Measurements from ENCODE around the gene CLN3.
"Not testable (repeated sequence)": the region's sequence is repeated elsewhere in the genome, so short reads cannot be mapped to it uniquely, and the experiment has no call there.

Gene CLN3

DNA sequence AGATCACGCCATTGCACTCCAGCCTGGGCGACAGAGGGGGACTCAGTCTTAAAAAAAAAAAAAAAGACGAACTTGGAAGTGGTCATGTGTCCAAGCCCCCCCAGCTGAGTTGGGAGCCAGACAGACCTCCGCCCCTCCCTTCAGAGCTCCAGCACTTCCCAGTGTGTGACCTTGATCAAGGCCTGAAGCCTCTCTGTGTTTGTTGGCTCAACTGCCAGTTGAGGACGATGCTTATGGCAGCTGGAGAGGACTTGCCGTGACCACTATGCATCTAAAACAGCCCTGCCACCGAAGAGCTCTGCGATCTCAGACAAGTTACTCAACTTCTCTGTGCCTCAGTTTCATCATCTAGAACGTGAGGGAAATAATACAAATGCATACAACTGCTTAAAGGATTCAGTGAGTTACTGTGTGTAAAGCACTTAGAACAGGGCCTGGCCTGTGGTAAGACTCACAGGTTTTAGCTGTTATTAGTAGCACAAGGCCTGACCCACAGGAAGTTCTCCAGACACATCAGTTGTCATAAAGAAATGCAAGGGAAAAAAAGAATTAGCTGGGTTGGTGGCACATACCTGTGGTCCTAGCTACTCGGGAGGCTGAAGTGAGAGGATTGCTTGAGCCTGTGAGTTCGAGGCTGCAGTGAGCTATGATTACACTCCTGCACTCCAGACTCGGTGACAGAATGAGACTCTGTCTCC is 21.8 kb upstream of the CLN3 start:
- no peak for DNase-seq

DNA sequence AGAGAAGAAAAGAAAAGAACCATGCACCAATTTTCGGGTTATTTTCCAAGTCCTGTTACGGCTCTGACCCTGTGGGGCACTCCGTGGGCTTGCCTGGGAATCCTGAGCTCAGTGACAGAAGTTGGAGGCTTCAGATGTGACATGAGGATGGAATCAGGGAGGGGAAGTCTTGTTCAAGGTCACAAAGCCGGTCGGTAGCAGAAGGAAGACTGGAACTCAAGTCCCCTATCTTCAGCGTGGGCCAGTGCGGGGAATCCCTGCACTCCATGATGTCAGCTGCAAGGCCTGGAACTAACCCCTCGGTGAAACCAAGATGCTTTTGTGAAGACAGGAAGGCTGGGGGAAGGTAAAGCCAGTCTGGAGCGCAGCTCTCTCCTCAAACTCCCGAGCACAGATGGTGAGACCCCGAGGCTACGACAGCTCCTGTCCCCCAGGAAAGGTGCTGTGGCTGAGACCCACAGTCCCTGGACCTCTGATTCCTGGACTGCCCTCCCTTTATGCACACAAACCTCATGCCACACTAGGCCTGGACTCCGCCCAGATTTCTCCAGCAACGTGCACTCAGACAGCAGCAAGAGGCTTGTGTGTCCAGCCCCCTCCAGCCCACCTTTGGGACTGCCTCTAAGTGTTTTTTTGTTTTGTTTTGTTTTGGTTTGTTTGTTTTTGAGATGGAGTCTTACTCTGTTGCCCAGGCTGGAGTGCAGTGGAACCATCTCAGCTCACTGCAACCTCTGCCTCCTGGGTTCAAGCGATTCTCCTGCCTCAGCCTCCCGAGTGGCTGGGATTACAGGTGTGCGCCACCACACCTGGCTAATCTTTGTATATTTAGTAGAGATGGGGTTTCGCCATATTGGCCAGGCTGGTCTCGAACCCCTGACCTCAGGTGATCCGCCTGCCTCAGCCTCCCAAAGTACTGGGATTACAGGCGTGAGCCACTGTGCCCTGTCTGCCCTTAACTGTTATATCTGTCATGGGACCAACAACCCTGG is 20.2 kb upstream of the CLN3 start:
- DNase-seq: no peak

DNA sequence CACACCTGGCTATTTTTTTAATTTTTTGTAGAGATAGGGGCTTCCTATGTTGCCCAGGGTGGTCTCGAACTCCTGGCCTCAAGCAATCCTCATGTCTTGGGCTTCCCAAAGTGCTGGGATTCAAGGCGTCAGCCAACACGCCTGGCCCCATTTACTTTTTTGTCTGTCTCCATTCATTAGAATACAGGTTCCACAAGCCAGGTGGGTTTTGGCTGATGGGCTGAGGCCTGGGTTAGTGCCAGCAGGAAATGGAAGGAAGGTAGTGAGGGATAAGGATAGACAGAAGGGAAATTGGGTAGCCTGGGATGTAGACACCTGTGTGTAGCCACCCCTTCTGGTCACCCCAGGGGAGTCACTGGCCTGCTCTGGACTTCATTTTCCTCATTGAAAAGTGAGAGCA is 19.2 kb upstream of the CLN3 start:
- DNase-seq: no peak

GRCh38 chr16:28505489-28506137 is 13.7 kb upstream of the CLN3 start:
- no peak for DNase-seq

DNA sequence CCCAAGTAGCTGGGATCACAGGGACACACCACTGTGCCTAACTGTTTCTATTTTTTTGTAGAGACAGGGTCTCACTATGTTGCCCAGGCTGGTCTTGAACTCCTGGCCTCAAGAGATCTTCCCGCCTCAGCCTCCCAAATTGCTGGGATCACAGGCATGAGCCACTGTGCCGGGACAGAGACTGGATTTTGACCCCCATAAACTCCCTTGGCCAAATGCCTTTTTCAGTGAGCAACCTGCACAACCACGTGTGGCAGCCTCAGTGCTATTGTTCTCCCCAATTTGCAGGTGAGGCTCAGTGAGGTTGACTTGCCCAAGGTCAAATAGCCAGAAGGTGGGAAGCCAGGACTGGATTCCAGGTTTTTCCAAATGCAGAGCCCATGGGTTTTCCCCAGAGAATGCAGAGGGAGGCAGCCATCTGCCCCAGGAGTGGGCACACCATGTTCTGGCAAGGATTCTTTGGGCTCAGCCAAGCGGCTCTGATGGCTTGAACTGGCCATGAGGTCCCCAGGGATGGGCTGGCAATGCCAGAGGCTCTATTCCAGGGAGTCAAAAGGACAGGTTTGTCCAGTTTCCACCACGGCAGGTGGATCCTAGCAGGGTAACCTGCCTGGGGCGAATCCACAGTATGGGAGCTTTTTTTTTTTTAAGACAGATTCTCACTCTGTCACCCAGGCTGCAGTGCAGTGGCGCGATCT is 13.0 kb upstream of the CLN3 start:
- peak; percentile 25 for DNase-seq

GRCh38 chr16:28503470-28504259 is 11.8 kb upstream of the CLN3 start:
- DNase-seq: no peak

DNA sequence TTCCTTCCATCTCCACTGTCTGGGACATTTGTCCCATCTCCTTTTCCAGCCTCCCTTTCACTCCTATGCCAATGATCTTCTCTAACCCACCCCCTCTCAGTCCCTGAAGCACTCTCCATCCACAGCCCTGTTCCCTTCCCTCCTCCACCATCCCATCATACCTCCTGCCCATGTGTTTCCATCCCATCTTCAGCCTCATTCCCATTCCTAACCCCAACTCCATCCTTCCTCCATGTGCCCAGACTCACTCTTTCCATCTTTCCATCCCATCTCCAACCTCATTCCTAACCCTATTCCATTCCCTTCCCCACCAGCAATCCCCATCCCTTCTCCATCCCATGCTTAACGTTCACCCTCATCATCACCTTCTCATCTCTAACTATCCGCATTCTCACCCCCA is 10.4 kb upstream of the CLN3 start:
- no peak for DNase-seq

DNA sequence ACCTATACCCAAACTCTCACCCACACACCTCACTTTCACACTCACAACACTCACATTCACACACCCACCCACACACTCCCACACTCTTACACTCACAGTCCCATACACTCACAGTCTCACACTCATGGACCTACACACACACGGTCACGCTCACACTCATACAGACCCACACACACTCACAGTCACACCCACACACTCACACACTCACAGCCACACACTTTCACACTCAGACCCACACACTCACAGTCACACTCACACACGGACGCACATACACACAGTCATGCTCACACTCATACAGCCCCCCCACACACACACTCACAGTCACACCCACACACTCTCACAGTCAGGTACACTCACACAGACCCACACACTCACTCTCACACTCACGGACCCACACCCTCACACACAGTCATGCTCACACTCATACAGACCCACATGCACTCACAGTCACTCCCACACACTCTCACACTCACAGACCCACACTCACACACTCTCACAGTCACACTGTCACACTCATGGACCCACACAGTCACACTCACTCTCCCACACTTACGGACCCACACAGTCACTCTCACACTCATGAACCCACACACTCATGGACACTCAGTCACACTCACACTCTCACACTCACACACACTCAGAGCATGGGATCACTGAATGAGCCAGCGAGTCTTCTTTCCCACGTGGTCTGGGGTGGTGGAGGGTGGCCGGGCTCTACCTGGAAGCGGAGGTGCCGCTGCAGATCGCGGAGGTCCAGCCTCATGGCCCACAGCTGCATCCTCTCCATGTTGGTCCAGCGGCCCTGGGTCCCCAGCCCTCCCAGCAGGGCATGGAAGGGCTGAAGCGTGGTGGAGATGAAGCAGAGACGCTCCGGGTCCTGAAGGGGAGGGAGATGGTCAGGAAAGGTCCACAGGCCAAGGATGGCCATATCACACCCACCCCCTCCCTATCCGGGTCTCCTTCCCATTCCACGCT is 9.7 kb upstream of the CLN3 start:
- DNase-seq: no peak

- not testable (repeated sequence) for DNase-seq
Observed at GRCh38 chr16:28500476-28501180, 8.8 kb upstream of the CLN3 start.

DNA sequence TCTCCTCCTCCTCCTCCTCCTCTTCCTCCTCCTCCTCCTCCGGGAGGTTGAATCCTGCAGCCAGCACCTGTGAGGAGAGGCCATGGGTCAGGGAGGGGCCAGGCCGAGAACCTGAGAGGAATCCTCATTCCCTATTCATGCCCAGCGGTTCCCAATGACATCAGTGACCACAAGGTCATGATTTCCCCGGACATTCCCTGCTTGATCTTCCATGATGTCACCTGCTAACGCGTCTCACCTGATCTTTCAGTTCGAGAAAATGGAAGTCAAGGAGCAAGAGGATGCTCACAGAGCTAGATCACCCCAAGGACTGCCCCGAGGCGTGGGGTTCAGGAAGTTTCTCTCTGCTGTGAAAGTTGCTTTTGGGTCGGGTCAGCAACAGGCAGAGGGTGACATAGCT is 8.0 kb upstream of the CLN3 start:
- DNase-seq: no peak

GRCh38 chr16:28498666-28499381 is 7.0 kb upstream of the CLN3 start:
- DNase-seq: no peak

GRCh38 chr16:28497861-28498599 is 6.2 kb upstream of the CLN3 start:
- no peak for DNase-seq

DNA sequence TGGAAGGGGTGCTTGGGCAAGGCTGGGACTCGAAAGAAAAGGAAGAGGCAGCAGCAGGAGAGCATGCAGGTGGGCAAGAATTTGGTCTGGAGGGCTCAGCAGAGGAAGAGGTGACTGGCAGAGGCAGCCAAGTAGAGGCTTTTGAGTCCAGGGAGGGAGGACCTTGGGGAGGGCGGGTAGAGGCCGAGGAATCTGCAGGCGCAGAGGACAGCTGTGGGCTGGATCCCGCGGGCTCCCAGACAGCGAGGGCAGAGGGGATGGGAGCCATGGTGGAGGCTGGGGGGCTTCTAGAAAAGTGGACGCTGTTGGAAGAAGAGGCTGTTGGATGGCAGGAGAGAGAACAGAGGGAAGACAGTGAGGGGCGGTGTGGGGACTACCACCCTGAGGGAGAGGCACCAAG is 5.5 kb upstream of the CLN3 start:
- no peak for DNase-seq

GRCh38 chr16:28496844-28497243 is 5.0 kb upstream of the CLN3 start:
- no peak for DNase-seq

GRCh38 chr16:28495795-28496749 is 4.2 kb upstream of the CLN3 start:
- DNase-seq: no peak

GRCh38 chr16:28495098-28495793 is 3.4 kb upstream of the CLN3 start:
- no peak for DNase-seq
